ENCODE results near the gene GSC2. TPM values are rescaled to one million over a fixed set of nuclear protein-coding genes. Genes with fewer than 3 reads are reported as not detected.
A peak's percentile ranks its signal among the peaks of the same experiment; 100 is the strongest.

The GSC2 gene
- total and polyA plus RNA-seq, 2 of the 8 experiments (the other 6 are each of a cell fraction or from before 2014, with no cell fraction given) = 0.17 to 0.48 TPM

- TF ChIP-seq RNF2 (IDR thresholded peaks at IDR 0.05; ENCODE audit: borderline replicate concordance, low read depth, low read length, missing control alignments, poor library complexity, severe bottlenecking) = no peak
- TF ChIP-seq TCF12 (IDR thresholded peaks at IDR 0.05; ENCODE audit: low read depth, low read length) = peak; percentile 79; the same call in 1 of the 2 replicates
- TF ChIP-seq TEAD4 (IDR thresholded peaks at IDR 0.05; ENCODE audit: low read depth, low read length) = peak; percentile 96
- no peak for TF ChIP-seq SP1 (IDR thresholded peaks at IDR 0.05; ENCODE audit: low read depth, low read length)
Measured at GRCh38 chr22:19174106-19175025, 24.3 kb upstream of the GSC2 start (continued).

Data from H1 (cell line).